ENCODE measurements around the gene SPTLC2.

DNA sequence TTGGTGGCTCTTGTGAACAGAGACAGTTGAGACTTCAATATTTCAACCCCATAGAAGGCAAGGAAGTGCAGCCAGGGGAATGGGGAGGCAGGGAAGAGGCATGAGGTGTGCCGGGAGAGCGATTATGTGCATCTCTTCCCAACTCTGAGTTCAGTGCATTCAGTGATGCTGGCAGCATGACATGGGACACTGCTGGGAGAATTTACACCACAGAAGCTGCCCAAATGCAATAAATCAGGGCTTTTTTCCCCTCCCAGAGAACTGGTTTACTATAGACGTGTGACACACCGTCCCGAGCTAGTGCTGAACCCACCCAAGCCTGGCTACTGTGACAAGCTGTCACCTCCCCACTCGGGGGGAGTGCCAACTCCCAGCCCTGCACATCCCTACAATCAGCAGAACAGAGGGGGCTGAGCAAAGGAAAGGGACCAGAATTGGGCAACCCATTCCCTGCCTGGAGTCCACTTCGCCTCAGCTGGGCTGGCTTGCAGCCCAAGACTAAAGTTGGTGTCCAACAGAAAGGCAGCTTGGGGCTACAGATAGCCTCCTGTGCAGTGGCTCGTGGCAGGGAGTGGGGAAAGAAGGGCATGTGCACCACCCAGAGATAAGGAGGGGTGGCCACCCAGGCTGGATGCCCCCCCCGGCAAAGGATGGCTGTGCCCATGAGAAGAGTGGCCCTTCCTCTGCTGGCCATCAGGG, 141.8 kb downstream of the SPTLC2 start:
- TF ChIP-seq, protein P1, sequence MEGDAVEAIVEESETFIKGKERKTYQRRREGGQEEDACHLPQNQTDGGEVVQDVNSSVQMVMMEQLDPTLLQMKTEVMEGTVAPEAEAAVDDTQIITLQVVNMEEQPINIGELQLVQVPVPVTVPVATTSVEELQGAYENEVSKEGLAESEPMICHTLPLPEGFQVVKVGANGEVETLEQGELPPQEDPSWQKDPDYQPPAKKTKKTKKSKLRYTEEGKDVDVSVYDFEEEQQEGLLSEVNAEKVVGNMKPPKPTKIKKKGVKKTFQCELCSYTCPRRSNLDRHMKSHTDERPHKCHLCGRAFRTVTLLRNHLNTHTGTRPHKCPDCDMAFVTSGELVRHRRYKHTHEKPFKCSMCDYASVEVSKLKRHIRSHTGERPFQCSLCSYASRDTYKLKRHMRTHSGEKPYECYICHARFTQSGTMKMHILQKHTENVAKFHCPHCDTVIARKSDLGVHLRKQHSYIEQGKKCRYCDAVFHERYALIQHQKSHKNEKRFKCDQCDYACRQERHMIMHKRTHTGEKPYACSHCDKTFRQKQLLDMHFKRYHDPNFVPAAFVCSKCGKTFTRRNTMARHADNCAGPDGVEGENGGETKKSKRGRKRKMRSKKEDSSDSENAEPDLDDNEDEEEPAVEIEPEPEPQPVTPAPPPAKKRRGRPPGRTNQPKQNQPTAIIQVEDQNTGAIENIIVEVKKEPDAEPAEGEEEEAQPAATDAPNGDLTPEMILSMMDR (conservative IDR thresholded peaks at IDR 0.05; ENCODE audit: low read length) = no peak
- TF ChIP-seq EZH2phosphoT487 (IDR thresholded peaks at IDR 0.05; ENCODE audit: borderline replicate concordance) = no peak
